NCI-H128 (cell line): ENCODE measurements around the gene USP26.
"Not testable (repeated sequence)": the region's sequence is repeated elsewhere in the genome, so short reads cannot be mapped to it uniquely, and the experiment has no call there.

Source experiments
- DNase-seq: peaks from one replicate; lab custom pipeline; 2025; ENCODE audit not compliant: unreplicated experiment; lab: John Stamatoyannopoulos, UW

The USP26 gene

GRCh38 chrX:133097031-133097430 is at the start of gene USP26:
Gene USP26 (minus strand): TSS chrX:133097109. CDS start chrX:133028220, 68,889 bp downstream.
- DNase-seq, result no peak

GRCh38 chrX:133134282-133134681 is 37.4 kb upstream of the USP26 start:
- no peak for DNase-seq

GRCh38 chrX:133120406-133120805 is 23.5 kb upstream of the USP26 start:
- DNase-seq, result no peak

GRCh38 chrX:133094098-133094731 is 2.7 kb downstream of the USP26 start:
- no peak for DNase-seq

- DNase-seq, result no peak
These were observed 6.6 kb downstream of the USP26 start for GRCh38 chrX:133090236-133090809.

- no peak for DNase-seq
These were observed 7.5 kb downstream of the USP26 start for GRCh38 chrX:133089411-133089810.

- DNase-seq, result no peak
These were observed 11.1 kb downstream of the USP26 start for GRCh38 chrX:133085785-133086184.

GRCh38 chrX:133085056-133085455 is 11.9 kb downstream of the USP26 start:
- not testable (repeated sequence) for DNase-seq

GRCh38 chrX:133083899-133084298 is 13.0 kb downstream of the USP26 start:
- no peak for DNase-seq

GRCh38 chrX:133081990-133082389 is 14.9 kb downstream of the USP26 start:
- no peak for DNase-seq

- not testable (repeated sequence) for DNase-seq
These were observed 19.1 kb downstream of the USP26 start for GRCh38 chrX:133077856-133078255.

GRCh38 chrX:133072566-133072965 is 24.3 kb downstream of the USP26 start:
- DNase-seq, result no peak

- no peak for DNase-seq
These were observed 28.4 kb downstream of the USP26 start for GRCh38 chrX:133068461-133068860.

GRCh38 chrX:133056341-133056740 is 40.6 kb downstream of the USP26 start:
- DNase-seq, result no peak

GRCh38 chrX:133054761-133055405 is 42.0 kb downstream of the USP26 start:
- no peak for DNase-seq

- DNase-seq, result no peak
These were observed 42.9 kb downstream of the USP26 start for GRCh38 chrX:133053861-133054598.

- no peak for DNase-seq
These were observed 48.2 kb downstream of the USP26 start for GRCh38 chrX:133048751-133049150.

- DNase-seq, result no peak
These were observed 50.3 kb downstream of the USP26 start for GRCh38 chrX:133046601-133047000.

- no peak for DNase-seq
These were observed 50.9 kb downstream of the USP26 start for GRCh38 chrX:133045986-133046385.

- DNase-seq, result not testable (repeated sequence)
These were observed 52.6 kb downstream of the USP26 start for GRCh38 chrX:133044145-133044786.

GRCh38 chrX:133042260-133042659 is 54.6 kb downstream of the USP26 start:
- no peak for DNase-seq
